Testis (tissue), 2 donors: ENCODE measurements around the gene U2AF2.

Experiments used
- POLR2A ChIP-seq: fragments of 450-650 bp; IDR thresholded peaks from one replicate; pipeline ENCODE4 v1.6.1; 2017; ENCODE audit warnings: antibody characterized with exemption, mild to moderate bottlenecking, moderate library complexity
- TF ChIP-seq, protein P1 (sequence below), 3 experiments: fragments of 450-650 bp in 2 of 3; fragments of 200-600 bp in 1 of 3; sonication (generic) in 1 of 3; IDR thresholded peaks; one replicate each; pipeline ENCODE4 v1.5.1; 2016 to 2019; ENCODE audit warnings: antibody characterized with exemption in 3 of 3, mild to moderate bottlenecking in 2 of 3, moderate library complexity in 1 of 3

DNA sequence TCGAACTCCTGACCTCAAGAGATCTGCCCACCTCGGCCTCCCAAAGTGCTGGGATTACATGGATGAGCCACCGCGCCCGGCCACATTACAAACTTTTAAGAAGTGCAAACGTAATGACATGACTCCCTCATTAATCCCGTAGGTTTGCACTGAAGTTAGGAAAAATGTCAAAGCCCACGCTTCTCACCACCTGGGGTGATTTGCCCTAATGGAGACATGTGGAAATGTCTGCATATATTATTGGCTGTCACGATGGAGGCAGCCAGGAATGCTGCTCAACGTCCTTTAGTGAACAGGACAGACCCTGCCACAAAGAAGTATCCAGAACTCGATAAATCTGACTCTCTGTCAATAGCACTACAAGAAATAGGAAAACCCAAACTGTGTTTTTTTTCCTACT is 62.4 kb downstream of the U2AF2 start:
- TF ChIP-seq, protein P1, sequence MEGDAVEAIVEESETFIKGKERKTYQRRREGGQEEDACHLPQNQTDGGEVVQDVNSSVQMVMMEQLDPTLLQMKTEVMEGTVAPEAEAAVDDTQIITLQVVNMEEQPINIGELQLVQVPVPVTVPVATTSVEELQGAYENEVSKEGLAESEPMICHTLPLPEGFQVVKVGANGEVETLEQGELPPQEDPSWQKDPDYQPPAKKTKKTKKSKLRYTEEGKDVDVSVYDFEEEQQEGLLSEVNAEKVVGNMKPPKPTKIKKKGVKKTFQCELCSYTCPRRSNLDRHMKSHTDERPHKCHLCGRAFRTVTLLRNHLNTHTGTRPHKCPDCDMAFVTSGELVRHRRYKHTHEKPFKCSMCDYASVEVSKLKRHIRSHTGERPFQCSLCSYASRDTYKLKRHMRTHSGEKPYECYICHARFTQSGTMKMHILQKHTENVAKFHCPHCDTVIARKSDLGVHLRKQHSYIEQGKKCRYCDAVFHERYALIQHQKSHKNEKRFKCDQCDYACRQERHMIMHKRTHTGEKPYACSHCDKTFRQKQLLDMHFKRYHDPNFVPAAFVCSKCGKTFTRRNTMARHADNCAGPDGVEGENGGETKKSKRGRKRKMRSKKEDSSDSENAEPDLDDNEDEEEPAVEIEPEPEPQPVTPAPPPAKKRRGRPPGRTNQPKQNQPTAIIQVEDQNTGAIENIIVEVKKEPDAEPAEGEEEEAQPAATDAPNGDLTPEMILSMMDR (IDR thresholded peaks at IDR 0.05) = no peak
- TF ChIP-seq POLR2A = no peak
